IMR-90 (cell line): ENCODE results near the gene BHLHA15. TPM values are rescaled to one million over a fixed set of nuclear protein-coding genes. Genes with fewer than 3 reads are reported as not detected.

Source experiments
- ATAC-seq: fragments of 200-7000 bp; cut with Tn5 transposase; 2 replicates; pipeline ENCODE4 v1.9.1; 2020; ENCODE audit warnings: low read depth, mild to moderate bottlenecking, moderate library complexity
- BruUV-seq: library from RNA; stranded (reverse); fragments of 400-500 nt; replicated peaks from 2 replicates; lab custom pipeline; 2021; lab: Mats Ljungman, UMichigan
- CTCF ChIA-PET: fragments of 300-600 bp; formaldehyde crosslinking; extraction: SDS; loops from one replicate; lab custom pipeline; 2021; ENCODE audit warnings: antibody characterized with exemption; lab: Yijun Ruan, JAX
- POLR2A ChIA-PET: fragments of 300-600 bp; sonication (Branson Sonifier 250); formaldehyde crosslinking; loops from one replicate; lab custom pipeline; 2022; ENCODE audit warnings: antibody characterized with exemption; ENCODE audit not compliant: unreplicated experiment; lab: Charles Lee
- DNase-seq: peaks from one replicate; pipeline ENCODE4 v3.0.0; 2013
- H2AFZ ChIP-seq: replicated peaks from 2 replicates; pipeline ENCODE3; 2013; ENCODE audit warnings: low read length, mild to moderate bottlenecking; ENCODE audit not compliant: poor library complexity
- H2AK5ac ChIP-seq: 2 replicates; pipeline ENCODE4 v1.6.1; 2013; ENCODE audit warnings: low read depth, low read length, inconsistent platforms
- H2AK9ac ChIP-seq: replicated peaks from 2 replicates; pipeline ENCODE3; 2013; ENCODE audit warnings: mild to moderate bottlenecking, low read depth, low read length, moderate library complexity; ENCODE audit not compliant: poor library complexity
- H2BK120ac ChIP-seq: 2 replicates; pipeline ENCODE4 v1.6.1; 2013; ENCODE audit warnings: low read depth, low read length, inconsistent platforms
- H2BK15ac ChIP-seq: 3 replicates; pipeline ENCODE4 v1.6.1; 2013; ENCODE audit warnings: low read depth, low read length, inconsistent platforms
- H2BK20ac ChIP-seq: 2 replicates; pipeline ENCODE4 v1.6.1; 2013; ENCODE audit warnings: low read depth, mild to moderate bottlenecking, inconsistent platforms, low read length, moderate library complexity
- H2BK5ac ChIP-seq: 2 replicates; pipeline ENCODE4 v1.6.1; 2013; ENCODE audit warnings: mild to moderate bottlenecking, low read depth, low read length, inconsistent platforms; ENCODE audit not compliant: poor library complexity, severe bottlenecking
- H3K14ac ChIP-seq: replicated peaks from 2 replicates; pipeline ENCODE4 v1.6.1; 2013; ENCODE audit warnings: low read depth, low read length, inconsistent platforms
- H3K18ac ChIP-seq: 2 replicates; pipeline ENCODE4 v1.6.1; 2013; ENCODE audit warnings: low read depth, low read length, control low read depth
- H3K23ac ChIP-seq: 2 replicates; pipeline ENCODE4 v1.6.1; 2013; ENCODE audit warnings: low read depth, low read length, inconsistent platforms
- H3K27ac ChIP-seq: 2 replicates; pipeline ENCODE4 v1.5.1; 2013; ENCODE audit warnings: mild to moderate bottlenecking, control low read depth, low read length; ENCODE audit not compliant: insufficient read depth
- H3K27me3 ChIP-seq: 2 replicates; pipeline ENCODE4 v1.6.1; 2013; ENCODE audit warnings: low read length; ENCODE audit not compliant: control insufficient read depth, insufficient read depth
- H3K36me3 ChIP-seq: 2 replicates; pipeline ENCODE4 v1.6.1; 2013; ENCODE audit warnings: low read length, mixed read lengths; ENCODE audit not compliant: control insufficient read depth, insufficient read depth
- H3K4ac ChIP-seq: 2 replicates; pipeline ENCODE4 v1.6.1; 2013; ENCODE audit warnings: low read depth, low read length, inconsistent platforms
- H3K4me1 ChIP-seq: 2 replicates; pipeline ENCODE4 v1.6.1; 2013; ENCODE audit warnings: low read length, mixed read lengths; ENCODE audit not compliant: control insufficient read depth, insufficient read depth
- H3K4me2 ChIP-seq: 2 replicates; pipeline ENCODE4 v1.6.1; 2013; ENCODE audit warnings: low read depth, mild to moderate bottlenecking, control low read depth, low read length, moderate library complexity
- H3K4me3 ChIP-seq: 2 replicates; pipeline ENCODE4 v1.5.1; 2013; ENCODE audit warnings: low read depth, mild to moderate bottlenecking, control low read depth, low read length, moderate library complexity; ENCODE audit not compliant: insufficient read depth
- H3K56ac ChIP-seq: 2 replicates; pipeline ENCODE4 v1.6.1; 2013; ENCODE audit warnings: low read length, inconsistent platforms; ENCODE audit not compliant: insufficient read depth; ENCODE audit errors: extremely low read depth
- H3K79me1 ChIP-seq, 2 experiments: 2 replicates each; pipeline ENCODE4 v1.6.1; 2013; ENCODE audit warnings: low read length in 2 of 2, inconsistent platforms in 1 of 2, low read depth in 1 of 2
- H3K9ac ChIP-seq: 2 replicates; pipeline ENCODE4 v1.6.1; 2013; ENCODE audit warnings: low read depth, low read length, control low read depth
- H3K9me1 ChIP-seq: 2 replicates; pipeline ENCODE4 v1.6.1; 2013; ENCODE audit warnings: low read length, inconsistent platforms; ENCODE audit not compliant: insufficient read depth
- H3K9me3 ChIP-seq: 2 replicates; pipeline ENCODE4 v1.6.1; 2013; ENCODE audit warnings: low read length; ENCODE audit not compliant: control insufficient read depth, insufficient read depth
- H4K20me1 ChIP-seq: 2 replicates; pipeline ENCODE4 v1.6.1; 2013; ENCODE audit warnings: low read length, inconsistent platforms; ENCODE audit not compliant: insufficient read depth
- H4K5ac ChIP-seq: 2 replicates; pipeline ENCODE4 v1.6.1; 2013; ENCODE audit warnings: mild to moderate bottlenecking, low read depth, low read length, control low read depth
- H4K8ac ChIP-seq, 2 experiments: 2 replicates each; pipeline ENCODE4 v1.6.1; 2013; ENCODE audit warnings: low read depth in 2 of 2, low read length in 2 of 2, control low read depth in 1 of 2, inconsistent platforms in 1 of 2
- H4K91ac ChIP-seq: 2 replicates; pipeline ENCODE4 v1.6.1; 2013; ENCODE audit warnings: low read depth, low read length, inconsistent platforms; ENCODE audit not compliant: insufficient read depth
- BHLHE40 ChIP-seq: fragments of 150-350 bp; IDR thresholded peaks from 2 replicates; pipeline ENCODE4 v1.6.1; 2016; ENCODE audit warnings: mild to moderate bottlenecking, low read depth, low read length
- CHD1 ChIP-seq: IDR thresholded peaks from 2 replicates; pipeline ENCODE4 v1.6.1; 2012; ENCODE audit warnings: low read depth, low read length, improper control_type of control experiment
- FOS ChIP-seq: fragments of 150-350 bp; IDR thresholded peaks from 2 replicates; pipeline ENCODE4 v1.6.1; 2016; ENCODE audit warnings: low read depth, low read length
- POLR2A ChIP-seq: IDR thresholded peaks from 2 replicates; pipeline ENCODE4 v1.6.1; 2012; ENCODE audit warnings: mild to moderate bottlenecking, low read depth, low read length
- SMC3 ChIP-seq: fragments of 150-350 bp; IDR thresholded peaks from 2 replicates; pipeline ENCODE4 v1.6.1; 2016; ENCODE audit warnings: low read depth, mild to moderate bottlenecking, antibody characterized with exemption, low read length, moderate library complexity
- WGBS, 2 experiments: methylation state at CpG; one replicate each; pipeline versions ENCODE4 v1.1.5 to v1.1.7; 2013; ENCODE audit warnings: missing lambda C conversion rate in 2 of 2; ENCODE audit not compliant: insufficient read length in 1 of 2; ENCODE audit errors: extremely low coverage in 2 of 2; 5-methylcytosine and 5-hydroxymethylcytosine counted together
- dilution Hi-C: fragments of 300-500 bp; cut with HindIII; formaldehyde crosslinking; loops from one replicate; pipeline ENCODE4 v1.14.3; 2018; ENCODE audit warnings: low sequenced_read_pairs; ENCODE audit not compliant: unreplicated experiment
- in situ Hi-C: fragments of 300-500 bp; cut with MboI; formaldehyde crosslinking; loops from 3 replicates; pipeline ENCODE4 v1.14.3; 2019; ENCODE audit warnings: low sequenced_read_pairs, inconsistent platforms, mixed read lengths
- intact Hi-C: fragments of 100-400 bp; cut with micrococcal nuclease; formaldehyde crosslinking; loops from 2 replicates; pipeline ENCODE4 v1.10.0; 2022
- polyA plus RNA-seq, 3 experiments: library from polyadenylated mRNA; depleted of rRNA; stranded (reverse); fragments of >200 nt; gene quantifications; 2 replicates each; pipeline ENCODE4 v1.2.3, GENCODE V29; 2012; ENCODE audit warnings: low replicate concordance in 1 of 3
- total RNA-seq: library from RNA; depleted of rRNA; stranded (reverse); fragments of >200 nt; gene quantifications from 2 replicates; pipeline ENCODE4 v1.2.3, GENCODE V29; 2012
- TF ChIP-seq, protein P1 (sequence below): conservative IDR thresholded peaks from 2 replicates; pipeline ENCODE4 v1.5.1; 2012; ENCODE audit warnings: mild to moderate bottlenecking, low read depth, low read length, improper control_type of control experiment
- TF ChIP-seq, protein P2 (sequence below): fragments of 150-350 bp; IDR thresholded peaks from 2 replicates; pipeline ENCODE4 v1.6.1; 2017; ENCODE audit warnings: mild to moderate bottlenecking, antibody characterized with exemption, low read length, low read depth

BHLHA15 gene
- total and polyA plus RNA-seq, 2 of the 4 experiments (the other 2 are of a cell fraction), result not detected

DNA sequence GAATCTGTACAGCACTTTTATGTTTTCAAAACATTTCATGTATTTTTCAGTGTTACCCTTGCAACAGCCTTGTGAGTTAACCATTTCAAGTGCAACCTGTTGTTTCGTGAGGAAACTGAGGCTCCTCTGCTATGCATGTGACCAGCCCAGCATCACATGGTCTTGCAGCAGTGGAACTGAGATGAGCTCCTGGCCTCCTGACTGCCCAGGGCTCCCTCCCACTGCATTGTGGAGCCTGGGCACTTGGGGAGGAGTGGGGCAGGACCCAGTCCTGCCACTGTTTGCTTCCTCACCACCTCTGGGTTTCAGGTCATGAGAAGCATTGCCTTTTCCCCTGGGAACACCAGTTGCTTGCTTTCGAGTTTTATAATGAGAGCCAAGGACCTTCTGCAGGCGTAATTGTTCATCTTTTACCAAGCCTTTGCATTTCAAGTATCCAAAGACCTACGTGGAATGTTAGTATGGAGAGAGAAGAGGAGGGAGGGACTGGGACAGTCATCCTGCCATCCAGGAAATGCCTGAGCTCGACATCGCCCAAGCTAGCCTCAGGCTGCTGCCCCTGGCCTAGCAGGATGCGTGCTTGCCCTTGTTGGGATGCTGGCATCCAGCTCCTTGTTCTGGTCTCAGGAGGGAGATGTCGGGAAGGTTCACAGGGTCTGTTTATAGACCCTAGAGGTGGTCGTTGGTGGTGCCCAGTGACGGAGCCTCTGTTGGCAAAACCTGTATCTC, 32.3 kb upstream of the BHLHA15 start:
- intact Hi-C loops, result no loop called here
- Histone ChIP-seq H3K4me2 (no peak overlapping the region), H2AFZ (peak overlapping the region; percentile 13), H4K20me1 (no peaks in the 10 kb centered on the region), H2BK20ac (no peak overlapping the region), H2BK5ac (no peak overlapping the region), H3K36me3 (peaks cover 7% of the 10 kb centered on the region; the same call in 1 of the 2 replicates), H3K18ac (no peak overlapping the region), H3K14ac (no peak overlapping the region), H3K4ac (no peak overlapping the region), H3K56ac (no peak overlapping the region), H4K5ac (no peak overlapping the region), H2BK120ac (no peak overlapping the region), H3K9me1 (peaks cover 6% of the 10 kb centered on the region; the same call in 1 of the 2 replicates), H3K4me3 (no peak overlapping the region), H3K9ac (no peak overlapping the region), H3K27ac (no peak overlapping the region), H3K23ac (no peak overlapping the region), H3K27me3 (no peaks in the 10 kb centered on the region), H2AK5ac (no peak overlapping the region), H3K9me3 (no peaks in the 10 kb centered on the region), H4K8ac (no peak overlapping the region), H3K79me1 (no peaks in the 10 kb centered on the region), H2BK15ac (no peak overlapping the region), H3K4me1 (no peaks in the 10 kb centered on the region; the same call in 1 of the 2 replicates), H2AK9ac (no peak overlapping the region), H4K91ac (no peak overlapping the region)
- CTCF ChIA-PET, result interaction anchor here (1.9 kb wide), 1 partner anchor 10 kb away, joined by 4 read pairs; no protein-coding TSS in a partner anchor
- DNase-seq, result no peak
- dilution Hi-C loops, result no loop called here
- BruUV-seq, result no TSS peak
- POLR2A ChIA-PET, result no interaction called here
- in situ Hi-C loops, result no loop called here
- whole genome bisulfite sequencing, 2 experiments, result 73% methylated on average over 2 of the region's 10 CpGs; no CpG with 5 or more reads in 1 of the 2 experiments
- no peak; the same call in 1 of the 2 replicates for ATAC-seq
- no peak for TF ChIP-seq CHD1
- TF ChIP-seq POLR2A, result no peak
- TF ChIP-seq, protein P1, sequence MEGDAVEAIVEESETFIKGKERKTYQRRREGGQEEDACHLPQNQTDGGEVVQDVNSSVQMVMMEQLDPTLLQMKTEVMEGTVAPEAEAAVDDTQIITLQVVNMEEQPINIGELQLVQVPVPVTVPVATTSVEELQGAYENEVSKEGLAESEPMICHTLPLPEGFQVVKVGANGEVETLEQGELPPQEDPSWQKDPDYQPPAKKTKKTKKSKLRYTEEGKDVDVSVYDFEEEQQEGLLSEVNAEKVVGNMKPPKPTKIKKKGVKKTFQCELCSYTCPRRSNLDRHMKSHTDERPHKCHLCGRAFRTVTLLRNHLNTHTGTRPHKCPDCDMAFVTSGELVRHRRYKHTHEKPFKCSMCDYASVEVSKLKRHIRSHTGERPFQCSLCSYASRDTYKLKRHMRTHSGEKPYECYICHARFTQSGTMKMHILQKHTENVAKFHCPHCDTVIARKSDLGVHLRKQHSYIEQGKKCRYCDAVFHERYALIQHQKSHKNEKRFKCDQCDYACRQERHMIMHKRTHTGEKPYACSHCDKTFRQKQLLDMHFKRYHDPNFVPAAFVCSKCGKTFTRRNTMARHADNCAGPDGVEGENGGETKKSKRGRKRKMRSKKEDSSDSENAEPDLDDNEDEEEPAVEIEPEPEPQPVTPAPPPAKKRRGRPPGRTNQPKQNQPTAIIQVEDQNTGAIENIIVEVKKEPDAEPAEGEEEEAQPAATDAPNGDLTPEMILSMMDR, result no peak
- TF ChIP-seq FOS, result no peak
- TF ChIP-seq, protein P2, sequence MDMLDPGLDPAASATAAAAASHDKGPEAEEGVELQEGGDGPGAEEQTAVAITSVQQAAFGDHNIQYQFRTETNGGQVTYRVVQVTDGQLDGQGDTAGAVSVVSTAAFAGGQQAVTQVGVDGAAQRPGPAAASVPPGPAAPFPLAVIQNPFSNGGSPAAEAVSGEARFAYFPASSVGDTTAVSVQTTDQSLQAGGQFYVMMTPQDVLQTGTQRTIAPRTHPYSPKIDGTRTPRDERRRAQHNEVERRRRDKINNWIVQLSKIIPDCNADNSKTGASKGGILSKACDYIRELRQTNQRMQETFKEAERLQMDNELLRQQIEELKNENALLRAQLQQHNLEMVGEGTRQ, result no peak
- no peak for TF ChIP-seq BHLHE40
- no peak for TF ChIP-seq SMC3
